Cerebellar nuclear complex (tissue), 1 donor: ENCODE results near the gene DMWD.
A peak's percentile ranks its signal among the peaks of the same experiment; 100 is the strongest.

Experiments used
- DNase-seq, 2 experiments: peaks; one replicate each; lab custom pipeline; 2025; lab: John Stamatoyannopoulos, UW

Gene DMWD

GRCh38 chr19:45792470-45793177 lies at the start of gene DMWD:
Gene DMWD (minus strand): TSS chr19:45792845. CDS start chr19:45792756, 89 bp downstream.
- peak; percentile 79 to 97 for DNase-seq

GRCh38 chr19:45842198-45842597 lies 49.6 kb upstream of the DMWD start:
- DNase-seq: no peak

GRCh38 chr19:45834970-45835369 lies 42.3 kb upstream of the DMWD start:
- no peak for DNase-seq

GRCh38 chr19:45828945-45829344 lies 36.3 kb upstream of the DMWD start:
- DNase-seq: no peak

GRCh38 chr19:45828523-45828922 lies 35.9 kb upstream of the DMWD start:
- no peak for DNase-seq

GRCh38 chr19:45827459-45828093 lies 34.9 kb upstream of the DMWD start:
- DNase-seq: no peak

GRCh38 chr19:45826934-45827333 lies 34.3 kb upstream of the DMWD start:
- DNase-seq: no peak

- DNase-seq: no peak
Observed at GRCh38 chr19:45825917-45826893, 33.6 kb upstream of the DMWD start.

- DNase-seq: no peak
Observed at GRCh38 chr19:45825263-45825605, 32.6 kb upstream of the DMWD start.

GRCh38 chr19:45824531-45825262 lies 32.1 kb upstream of the DMWD start:
- no peak for DNase-seq

GRCh38 chr19:45824041-45824471 lies 31.4 kb upstream of the DMWD start:
- DNase-seq: no peak

- DNase-seq: no peak
Observed at GRCh38 chr19:45823182-45823581, 30.5 kb upstream of the DMWD start.

- no peak for DNase-seq
Observed at GRCh38 chr19:45822716-45823115, 30.1 kb upstream of the DMWD start.

- no peak for DNase-seq
Observed at GRCh38 chr19:45821570-45821969, 28.9 kb upstream of the DMWD start.

- DNase-seq: no peak
Observed at GRCh38 chr19:45821103-45821521, 28.5 kb upstream of the DMWD start.

- DNase-seq: no peak
Observed at GRCh38 chr19:45820413-45821102, 27.9 kb upstream of the DMWD start.

- DNase-seq: no peak
Observed at GRCh38 chr19:45819769-45820168, 27.1 kb upstream of the DMWD start.

- DNase-seq: no peak
Observed at GRCh38 chr19:45817725-45818301, 25.2 kb upstream of the DMWD start.

- no peak for DNase-seq
Observed at GRCh38 chr19:45817010-45817724, 24.5 kb upstream of the DMWD start.
